ENCODE results near the gene ST8SIA4.

Gene ST8SIA4

DNA sequence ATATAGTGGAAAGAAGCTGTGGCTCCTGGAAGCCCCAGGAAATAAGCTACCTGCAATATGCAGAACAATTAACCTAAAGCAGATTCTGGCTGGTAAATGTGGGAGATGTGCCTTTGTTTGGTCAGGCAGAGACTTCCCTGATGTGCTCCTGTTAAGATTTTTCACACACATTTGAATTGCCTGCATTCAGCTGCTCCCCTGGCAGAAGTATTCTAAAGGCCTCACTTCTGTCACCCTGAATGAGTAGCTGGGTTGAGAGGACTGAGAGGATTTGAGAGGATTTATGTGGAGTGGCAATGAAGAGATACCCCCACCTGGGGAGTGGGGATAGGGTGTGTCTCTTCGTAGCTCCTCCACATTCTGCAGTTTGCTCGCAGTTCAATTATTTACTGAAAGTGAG is 130.5 kb downstream of the ST8SIA4 start:
- DNase-seq (ENCODE audit: insufficient read length, low spot score) (no peak), FAIRE-seq (no peak)
- no peak for TF ChIP-seq POLR2A (IDR thresholded peaks at IDR 0.05; ENCODE audit: low read depth, low read length)

- no peak for TF ChIP-seq POLR2A (IDR thresholded peaks at IDR 0.05; ENCODE audit: low read depth, low read length)
- FAIRE-seq (no peak), DNase-seq (ENCODE audit: insufficient read length, low spot score) (no peak)
These were observed 131.1 kb downstream of the ST8SIA4 start for GRCh38 chr5:100772006-100772405.

GRCh38 chr5:100771181-100771580 is 131.9 kb downstream of the ST8SIA4 start:
- TF ChIP-seq POLR2A (IDR thresholded peaks at IDR 0.05; ENCODE audit: low read depth, low read length), result no peak
- no peak for DNase-seq (ENCODE audit: insufficient read length, low spot score)
- no peak for FAIRE-seq

DNA sequence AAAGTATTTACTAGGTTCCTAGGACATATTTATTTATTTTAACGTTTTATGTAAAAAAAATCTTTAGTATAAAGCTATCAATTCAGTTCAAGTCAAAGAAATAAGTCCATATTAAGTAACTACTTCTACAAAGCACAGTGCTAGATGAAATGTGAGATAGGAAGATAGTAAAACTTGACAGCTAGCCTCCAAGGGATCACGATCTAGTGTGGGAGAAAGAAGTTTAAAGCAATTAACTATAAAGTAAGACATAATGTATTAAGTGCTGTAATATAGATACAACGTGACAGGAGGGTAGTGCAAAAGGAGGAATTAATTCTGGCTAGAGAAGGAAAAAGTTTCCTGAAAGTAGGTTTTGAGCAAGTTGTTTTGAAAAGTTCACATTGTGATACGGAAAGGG is 134.9 kb downstream of the ST8SIA4 start:
- no peak for DNase-seq (ENCODE audit: insufficient read length, low spot score)
- FAIRE-seq, result peak; percentile 23
- TF ChIP-seq POLR2A (IDR thresholded peaks at IDR 0.05; ENCODE audit: low read depth, low read length), result no peak

- FAIRE-seq (no peak), DNase-seq (ENCODE audit: insufficient read length, low spot score) (no peak)
- TF ChIP-seq POLR2A (IDR thresholded peaks at IDR 0.05; ENCODE audit: low read depth, low read length), result no peak
These were observed 140.1 kb downstream of the ST8SIA4 start for GRCh38 chr5:100762995-100763394.

DNA sequence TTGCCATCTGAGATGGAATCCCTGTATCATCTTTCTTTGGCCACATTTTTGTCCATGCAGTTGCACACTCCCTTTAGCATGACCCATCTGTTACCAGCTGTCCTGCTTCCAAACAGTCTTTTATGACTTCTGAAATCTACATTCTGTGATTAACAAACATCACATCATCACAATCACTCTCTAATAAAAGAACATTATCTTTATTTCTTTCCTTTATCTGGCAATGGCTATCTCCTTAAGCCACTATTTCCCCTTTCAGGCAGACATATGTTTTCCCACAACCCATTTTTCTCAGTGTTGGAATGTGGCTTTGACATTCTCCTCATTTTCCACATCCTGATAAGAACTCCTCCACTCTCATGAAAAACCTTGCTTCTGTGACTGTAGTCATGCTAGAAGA is 141.0 kb downstream of the ST8SIA4 start:
- FAIRE-seq (peak; percentile 20), DNase-seq (ENCODE audit: insufficient read length, low spot score) (no peak)
- TF ChIP-seq POLR2A (IDR thresholded peaks at IDR 0.05; ENCODE audit: low read depth, low read length), result no peak

- DNase-seq (ENCODE audit: insufficient read length, low spot score), result no peak
- no peak for TF ChIP-seq POLR2A (IDR thresholded peaks at IDR 0.05; ENCODE audit: low read depth, low read length)
- no peak for FAIRE-seq
These were observed 141.9 kb downstream of the ST8SIA4 start for GRCh38 chr5:100761192-100761591.

- FAIRE-seq (no peak), DNase-seq (ENCODE audit: insufficient read length, low spot score) (no peak)
- no peak for TF ChIP-seq POLR2A (IDR thresholded peaks at IDR 0.05; ENCODE audit: low read depth, low read length)
These were observed 142.4 kb downstream of the ST8SIA4 start for GRCh38 chr5:100760688-100761087.

DNA sequence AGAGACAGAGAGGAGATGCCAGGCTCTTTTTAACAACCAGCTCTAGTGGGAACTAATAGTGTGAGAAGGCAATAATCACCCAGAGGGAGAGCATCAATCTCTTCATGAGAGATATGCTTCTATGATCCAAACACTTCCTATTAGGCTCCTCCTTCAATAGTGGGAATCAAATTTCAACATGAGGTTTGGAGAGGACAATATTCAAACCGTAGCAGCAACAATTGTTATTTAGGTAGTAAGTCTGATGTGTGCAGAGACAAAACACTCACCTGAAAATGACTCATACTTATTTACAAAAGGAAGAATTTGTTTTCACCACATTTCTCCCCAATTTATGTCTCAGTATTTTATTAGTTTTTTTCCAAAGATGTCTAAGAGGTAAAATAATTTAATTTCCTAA is 144.3 kb downstream of the ST8SIA4 start:
- no peak for DNase-seq (ENCODE audit: insufficient read length, low spot score)
- FAIRE-seq, result no peak
- no peak for TF ChIP-seq POLR2A (IDR thresholded peaks at IDR 0.05; ENCODE audit: low read depth, low read length)

DNA sequence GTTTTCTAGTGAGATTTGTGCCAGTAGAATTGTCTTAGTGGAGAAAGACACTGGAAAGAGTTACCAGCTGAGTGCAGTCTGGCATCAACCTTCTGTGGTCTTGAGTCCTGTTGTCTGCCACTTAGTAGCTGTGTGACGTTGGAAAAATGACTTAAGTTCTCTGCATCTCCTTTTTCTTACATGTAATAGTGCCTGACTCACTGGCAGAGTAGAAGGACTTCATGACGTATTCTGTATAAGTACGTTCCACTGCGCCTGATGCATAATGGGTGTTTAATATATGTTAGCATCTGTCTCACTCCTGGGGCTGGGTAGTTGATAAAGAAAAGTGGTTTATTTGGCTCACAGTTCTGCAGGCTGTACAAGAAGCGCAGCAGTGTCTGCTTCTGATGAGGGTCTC is 144.8 kb downstream of the ST8SIA4 start:
- no peak for FAIRE-seq
- TF ChIP-seq POLR2A (IDR thresholded peaks at IDR 0.05; ENCODE audit: low read depth, low read length), result no peak
- no peak for DNase-seq (ENCODE audit: insufficient read length, low spot score)

GRCh38 chr5:100757618-100758017 is 145.5 kb downstream of the ST8SIA4 start:
- DNase-seq (ENCODE audit: insufficient read length, low spot score) (no peak), FAIRE-seq (no peak)

More at GRCh38 chr5:100757618-100758017, 145.5 kb downstream of the ST8SIA4 start:
- no peak for TF ChIP-seq POLR2A (IDR thresholded peaks at IDR 0.05; ENCODE audit: low read depth, low read length)
